Neutrophil (primary cell): ENCODE data around the gene GALNT13.

Source experiments
- H3K27ac ChIP-seq: fragments of 200-600 bp; sonication (generic); 2 replicates; pipeline ENCODE4 v1.5.1; 2016; ENCODE audit warnings: mild to moderate bottlenecking, moderate library complexity
- H3K27me3 ChIP-seq: fragments of 200-600 bp; sonication (generic); 2 replicates; pipeline ENCODE4 v1.6.0; 2016; ENCODE audit warnings: mild to moderate bottlenecking
- H3K36me3 ChIP-seq: fragments of 200-600 bp; sonication (generic); 2 replicates; pipeline ENCODE4 v1.5.1; 2017
- H3K4me1 ChIP-seq, 2 experiments: fragments of 200-600 bp in 1 of 2; sonication (generic) in 1 of 2; 1 replicate in 1 of 2; 2 replicates in 1 of 2; pipeline versions ENCODE4 v1.5.1 to v1.6.1; 2013 to 2016; ENCODE audit warnings: low read depth in 1 of 2, low read length in 1 of 2, mild to moderate bottlenecking in 1 of 2, moderate library complexity in 1 of 2; ENCODE audit not compliant: control insufficient read depth in 1 of 2, insufficient read depth in 1 of 2
- H3K4me3 ChIP-seq, 2 experiments: fragments of 200-600 bp in 1 of 2; sonication (generic) in 1 of 2; 1 replicate in 1 of 2; 2 replicates in 1 of 2; pipeline ENCODE4 v1.5.1; 2013 to 2016; ENCODE audit warnings: low read depth in 1 of 2, low read length in 1 of 2, mild to moderate bottlenecking in 1 of 2, moderate library complexity in 1 of 2
- H3K9me3 ChIP-seq: fragments of 200-600 bp; sonication (generic); 2 replicates; pipeline ENCODE4 v1.5.1; 2016
- CTCF ChIP-seq: fragments of 200-600 bp; sonication (generic); IDR thresholded peaks from 2 replicates; pipeline ENCODE4 v1.5.1; 2016; ENCODE audit warnings: antibody characterized with exemption

The GALNT13 gene

DNA sequence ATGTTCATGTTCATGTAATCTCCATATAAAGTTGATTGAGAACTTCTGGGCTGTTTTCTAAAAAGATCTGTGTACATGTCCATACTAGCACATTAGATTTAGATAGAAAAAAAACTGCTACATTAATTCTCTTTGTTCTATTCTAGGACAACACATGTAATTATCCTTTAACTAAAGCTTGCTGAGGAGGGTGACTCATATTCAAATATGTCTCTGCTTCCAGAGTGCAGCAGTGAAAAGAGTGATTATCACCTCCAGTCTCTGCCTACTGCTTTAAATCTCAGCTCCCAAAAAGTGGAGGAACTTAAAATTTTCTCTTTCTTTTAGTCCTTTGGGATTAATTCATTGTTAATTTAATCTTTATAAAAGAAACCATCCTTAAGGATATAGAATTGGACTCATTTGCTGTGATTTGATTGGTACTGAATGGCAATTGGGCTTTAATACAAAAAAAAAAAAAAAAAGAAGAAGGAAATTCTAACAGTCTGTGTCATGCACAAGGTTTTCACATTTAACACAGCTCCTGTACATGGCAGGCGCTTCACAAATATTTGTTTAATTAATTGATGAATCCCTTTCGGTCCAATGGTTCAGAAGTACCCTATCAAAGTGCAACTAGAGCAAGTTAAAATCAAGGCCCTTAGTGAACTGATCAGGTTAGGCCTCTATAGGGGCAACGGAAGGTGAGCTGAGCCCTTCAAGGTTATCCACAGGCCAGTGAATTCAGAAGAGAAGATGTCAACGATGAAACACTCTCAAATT, 612.8 kb downstream of the GALNT13 start:
- H3K9me3 ChIP-seq: no peaks in the 10 kb centered on the region

GRCh38 chr2:154488801-154489200, 617.1 kb downstream of the GALNT13 start:
- no peak for TF ChIP-seq CTCF
- Histone ChIP-seq H3K27me3 (no peaks in the 10 kb centered on the region), H3K36me3 (no peaks in the 10 kb centered on the region), H3K4me1 (no peaks in the 10 kb centered on the region), H3K4me3 (no peak overlapping the region), H3K27ac (no peak overlapping the region), H3K9me3 (no peaks in the 10 kb centered on the region)

More for the DNA sequence above, 612.8 kb downstream of the GALNT13 start:
- Histone ChIP-seq H3K36me3 (no peaks in the 10 kb centered on the region), H3K27ac (no peak overlapping the region), H3K4me3 (no peak overlapping the region), H3K27me3 (no peaks in the 10 kb centered on the region), H3K4me1 (no peaks in the 10 kb centered on the region)
- no peak for TF ChIP-seq CTCF

GRCh38 chr2:154489266-154489858, 617.6 kb downstream of the GALNT13 start:
- no peaks in the 10 kb centered on the region for H3K9me3 ChIP-seq
- H3K4me3 ChIP-seq: no peak overlapping the region
- H3K36me3 ChIP-seq: no peaks in the 10 kb centered on the region
- no peaks in the 10 kb centered on the region for H3K4me1 ChIP-seq
- no peak for TF ChIP-seq CTCF
- H3K27me3 ChIP-seq: no peaks in the 10 kb centered on the region
- H3K27ac ChIP-seq: no peak overlapping the region

DNA sequence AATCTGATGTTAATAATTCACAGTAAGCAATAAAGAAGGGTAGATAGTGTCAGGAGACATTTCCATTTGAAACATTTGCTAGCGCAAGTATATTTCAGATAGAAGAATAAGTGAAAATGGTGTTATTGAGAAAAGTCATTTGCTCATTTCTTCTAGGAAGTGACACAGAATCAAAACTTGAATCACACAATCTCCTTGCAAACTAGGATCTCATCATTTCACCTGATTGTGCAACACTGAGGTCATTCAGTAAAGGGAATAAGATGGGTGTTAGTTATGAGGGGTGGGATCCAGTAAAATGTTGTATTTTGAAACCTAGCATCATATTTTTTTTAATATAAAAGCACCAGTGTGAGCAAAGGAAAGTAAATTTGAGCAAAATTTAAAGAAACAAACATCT, 618.8 kb downstream of the GALNT13 start:
- Histone ChIP-seq H3K27me3 (no peaks in the 10 kb centered on the region), H3K4me1 (no peaks in the 10 kb centered on the region), H3K4me3 (no peak overlapping the region), H3K27ac (no peak overlapping the region), H3K9me3 (no peaks in the 10 kb centered on the region), H3K36me3 (no peaks in the 10 kb centered on the region)
- no peak for TF ChIP-seq CTCF

DNA sequence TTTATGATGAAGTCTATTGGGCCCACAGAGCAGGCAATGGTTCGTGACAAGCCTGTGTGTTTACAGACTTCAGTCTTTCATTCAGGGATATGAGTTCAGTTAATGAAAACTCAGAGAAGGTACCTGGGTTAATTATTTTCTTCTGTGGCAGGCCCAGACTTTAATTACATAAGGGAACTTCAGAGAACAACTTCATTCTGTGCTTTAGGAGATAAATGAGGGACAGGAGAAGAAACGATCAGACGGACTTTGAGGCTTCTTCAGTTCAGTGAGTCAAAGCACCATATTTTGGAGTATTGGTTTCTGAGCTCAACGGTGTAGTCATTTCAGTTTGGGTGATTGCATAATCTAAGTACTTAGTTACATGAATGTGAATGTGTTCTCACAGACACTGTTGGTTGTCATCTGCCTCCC, 623.7 kb downstream of the GALNT13 start:
- no peaks in the 10 kb centered on the region for H3K36me3 ChIP-seq
- no peaks in the 10 kb centered on the region for H3K27me3 ChIP-seq
- no peaks in the 10 kb centered on the region for H3K9me3 ChIP-seq
- no peaks in the 10 kb centered on the region for H3K4me1 ChIP-seq
- H3K27ac ChIP-seq: no peak overlapping the region
- H3K4me3 ChIP-seq: no peak overlapping the region
- no peak for TF ChIP-seq CTCF
